Body of pancreas (tissue), 4 donors: Measurements from ENCODE around the gene ZNF10.

ENCODE experiments used
- CTCF ChIP-seq, 7 experiments: fragments of 450-650 bp in 4 of 7; fragments of 200-600 bp in 3 of 7; sonication (generic) in 3 of 7; IDR thresholded peaks; one replicate each; pipeline ENCODE4 v1.5.1; 2016 to 2019; ENCODE audit warnings: antibody characterized with exemption in 7 of 7
- POLR2A ChIP-seq, 3 donors: fragments of 450-650 bp; IDR thresholded peaks; one replicate each; pipeline ENCODE4 v1.6.1; 2016; ENCODE audit warnings: antibody characterized with exemption in 3 of 3, mild to moderate bottlenecking in 2 of 3

GRCh38 chr12:133105620-133106019 is 24.8 kb upstream of the ZNF10 start:
- TF ChIP-seq CTCF (IDR thresholded peaks at IDR 0.05) (no peak), POLR2A (IDR thresholded peaks at IDR 0.05) (no peak)
